Measurements from ENCODE around the gene GPR176. TPM values are rescaled to one million over a fixed set of nuclear protein-coding genes. Genes with fewer than 3 reads are reported as not detected.

GPR176 gene
- total RNA-seq, 2 donors from 2014 or later = 0.07 to 0.14 TPM

DNA sequence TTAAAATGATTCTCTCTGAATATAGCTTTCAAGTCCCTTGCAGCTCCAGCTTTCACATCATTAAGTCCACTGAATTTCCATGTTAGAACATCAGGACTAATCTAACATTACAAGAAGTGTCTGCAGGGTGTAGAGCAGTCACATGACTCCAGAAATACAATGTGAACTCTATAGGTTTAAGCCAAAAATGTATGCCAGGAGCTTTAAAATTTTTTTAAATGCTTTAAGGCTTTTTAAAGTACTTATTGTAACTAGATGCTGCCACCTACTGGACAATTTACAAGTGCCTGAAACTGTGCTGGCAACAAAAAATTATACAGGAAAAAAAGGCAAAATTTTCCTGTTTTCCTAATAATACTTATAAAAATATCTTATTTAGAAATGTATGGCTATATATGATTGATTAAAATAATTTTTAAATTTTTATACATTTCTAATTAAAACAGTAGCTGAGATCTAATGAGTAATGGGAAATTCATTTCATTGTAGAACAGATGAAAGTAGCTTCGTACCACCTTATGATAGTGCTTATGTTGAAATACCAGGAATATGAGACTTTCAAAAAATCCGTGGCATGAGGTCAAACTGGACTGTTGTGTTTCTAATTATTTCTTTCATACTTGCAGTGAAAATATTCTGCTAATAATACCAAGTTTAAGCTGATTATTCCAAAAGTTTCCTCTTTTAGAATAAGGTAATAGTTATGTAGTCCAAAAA lies 163.1 kb downstream of the GPR176 start:
- no peaks in the 10 kb centered on the region for H3K4me1 Mint-ChIP-seq (ENCODE audit: low read depth in 2 of 2)
- no peak overlapping the region for H3K27ac Mint-ChIP-seq
- no peak for ATAC-seq
- H3K27me3 Mint-ChIP-seq = peaks cover 0 to 2% of the 10 kb centered on the region in 2 donors
- no peak for DNase-seq (ENCODE audit: low spot score)
- no peak overlapping the region for H3K4me3 Mint-ChIP-seq
- H3K9me3 Mint-ChIP-seq = no peaks in the 10 kb centered on the region
- no peaks in the 10 kb centered on the region for H3K36me3 Mint-ChIP-seq

DNA sequence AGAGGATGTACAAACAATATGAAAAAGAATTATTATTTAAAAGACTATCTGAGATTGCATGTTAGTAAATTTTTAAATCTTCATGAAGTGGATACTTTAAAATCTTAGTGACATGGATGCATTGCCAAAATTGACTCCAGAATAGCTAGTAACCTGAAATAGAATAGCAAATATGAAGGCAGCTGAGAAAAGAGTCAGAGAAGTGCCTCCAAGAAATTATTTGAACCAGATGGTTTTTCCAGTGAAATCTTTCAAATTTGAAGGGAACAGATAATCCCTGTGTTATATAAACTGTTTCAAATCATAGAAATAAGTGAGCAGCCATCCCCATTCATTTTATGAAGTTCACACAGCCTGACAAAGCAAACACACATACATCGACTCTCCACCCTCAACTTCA lies 167.1 kb downstream of the GPR176 start:
- ATAC-seq = no peak
- Mint-ChIP-seq H3K4me1 (ENCODE audit: low read depth in 2 of 2) (no peaks in the 10 kb centered on the region), H3K27me3 (peaks cover 0 to 7% of the 10 kb centered on the region in 2 donors), H3K9me3 (no peaks in the 10 kb centered on the region), H3K27ac (no peak overlapping the region), H3K4me3 (no peak overlapping the region), H3K36me3 (no peaks in the 10 kb centered on the region)
- no peak for DNase-seq (ENCODE audit: low spot score)

DNA sequence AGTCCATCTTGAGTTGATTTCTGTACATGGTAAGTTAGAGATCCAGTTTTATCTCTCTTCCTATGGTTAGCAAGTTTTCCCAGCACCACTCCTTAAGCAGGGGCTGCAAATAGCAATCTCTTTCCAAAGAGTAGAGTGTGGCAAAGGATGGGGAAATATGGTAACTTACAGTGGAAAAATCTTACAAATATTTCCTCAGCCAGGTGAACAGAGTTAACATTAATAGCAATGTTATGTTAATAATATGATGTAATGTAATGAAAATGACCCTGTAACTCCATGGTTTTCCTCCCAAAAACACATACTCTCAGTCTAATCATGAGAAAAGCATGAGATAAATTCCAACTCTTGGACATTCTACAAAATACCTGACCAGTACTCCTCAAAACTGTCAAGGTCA lies 167.8 kb downstream of the GPR176 start:
- H3K9me3 Mint-ChIP-seq = no peaks in the 10 kb centered on the region
- no peak overlapping the region for H3K27ac Mint-ChIP-seq

More for the DNA sequence above, 167.8 kb downstream of the GPR176 start:
- H3K4me1 Mint-ChIP-seq (ENCODE audit: low read depth in 2 of 2) = no peaks in the 10 kb centered on the region
- H3K4me3 Mint-ChIP-seq = no peak overlapping the region
- ATAC-seq (no peak), DNase-seq (ENCODE audit: low spot score) (no peak)
- H3K27me3 Mint-ChIP-seq = peaks cover 0 to 9% of the 10 kb centered on the region in 2 donors
- no peaks in the 10 kb centered on the region for H3K36me3 Mint-ChIP-seq

Other genes starting within 250 kb of the GPR176 start
- 1 to 10 TPM in 1 of 2 donors, under 1 TPM in 1; 0.31 to 1.5 TPM for gene FSIP1, start 137.4 kb downstream of the GPR176 start, total RNA-seq
- 10 to 100 TPM; 24.2 to 45.8 TPM for gene EIF2AK4, start 13.8 kb upstream of the GPR176 start, total RNA-seq
- 100 to 1,000 TPM in 1 of 2 donors, 10 to 100 TPM in 1; 92.6 to 137 TPM for gene SRP14, start 118.9 kb upstream of the GPR176 start, total RNA-seq
- 1 to 10 TPM; 1.8 to 4.6 TPM for gene BMF, start 188.6 kb upstream of the GPR176 start, total RNA-seq
- 10 to 100 TPM; 19.4 to 70.8 TPM for gene BUB1B, start 240.8 kb upstream of the GPR176 start, total RNA-seq

All from natural killer cell treated with Interleukin-12 subunit alpha and Interleukin-12 subunit beta and Interleukin-15 and Interleukin-18, amount 100 ng/mL, for 72 hours (primary cell).